ENCODE results near the gene PARD3B. TPM values are rescaled to one million over a fixed set of nuclear protein-coding genes. Genes with fewer than 3 reads are reported as not detected.

PARD3B gene
- total RNA-seq, 4 donors from 2014 or later: 32.6 to 65.7 (median 38.6) TPM

- Histone ChIP-seq H3K27me3 (no peaks in the 10 kb centered on the region), H3K36me3 (no peaks in the 10 kb centered on the region), H3K9me3 (no peaks in the 10 kb centered on the region), H3K4me1 (no peaks in the 10 kb centered on the region), H3K27ac (no peak overlapping the region), H3K4me3 (no peak overlapping the region)
- DNase-seq: no peak
- in situ Hi-C loops (cut with MboI; ENCODE audit: low pct_ligation_motif_present in 1 of 4, low pct_unique_long_range_greater_than_20kb in 1 of 4, low sequenced_read_pairs in 3 of 4): no loop called here
- 93% methylated on average over 1 of the region's 1 CpG; no CpG with 5 or more reads in 1 of the 2 donors for WGBS, 2 donors (ENCODE audit: low coverage in 1 of 2)
- TF ChIP-seq, protein P1, sequence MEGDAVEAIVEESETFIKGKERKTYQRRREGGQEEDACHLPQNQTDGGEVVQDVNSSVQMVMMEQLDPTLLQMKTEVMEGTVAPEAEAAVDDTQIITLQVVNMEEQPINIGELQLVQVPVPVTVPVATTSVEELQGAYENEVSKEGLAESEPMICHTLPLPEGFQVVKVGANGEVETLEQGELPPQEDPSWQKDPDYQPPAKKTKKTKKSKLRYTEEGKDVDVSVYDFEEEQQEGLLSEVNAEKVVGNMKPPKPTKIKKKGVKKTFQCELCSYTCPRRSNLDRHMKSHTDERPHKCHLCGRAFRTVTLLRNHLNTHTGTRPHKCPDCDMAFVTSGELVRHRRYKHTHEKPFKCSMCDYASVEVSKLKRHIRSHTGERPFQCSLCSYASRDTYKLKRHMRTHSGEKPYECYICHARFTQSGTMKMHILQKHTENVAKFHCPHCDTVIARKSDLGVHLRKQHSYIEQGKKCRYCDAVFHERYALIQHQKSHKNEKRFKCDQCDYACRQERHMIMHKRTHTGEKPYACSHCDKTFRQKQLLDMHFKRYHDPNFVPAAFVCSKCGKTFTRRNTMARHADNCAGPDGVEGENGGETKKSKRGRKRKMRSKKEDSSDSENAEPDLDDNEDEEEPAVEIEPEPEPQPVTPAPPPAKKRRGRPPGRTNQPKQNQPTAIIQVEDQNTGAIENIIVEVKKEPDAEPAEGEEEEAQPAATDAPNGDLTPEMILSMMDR (IDR thresholded peaks at IDR 0.05): no peak
- TF ChIP-seq POLR2A (IDR thresholded peaks at IDR 0.05) (no peak), EP300 (IDR thresholded peaks at IDR 0.05; ENCODE audit: low read depth) (no peak), POLR2AphosphoS5 (IDR thresholded peaks at IDR 0.05) (no peak)
- intact Hi-C loops (cut with DNase I; ENCODE audit: low total_unique reads): no loop called here
These were observed 745.0 kb downstream of the PARD3B start for GRCh38 chr2:205290299-205290698.

- Histone ChIP-seq H3K4me3 (no peak overlapping the region), H3K9me3 (no peaks in the 10 kb centered on the region), H3K27me3 (no peaks in the 10 kb centered on the region), H3K27ac (no peak overlapping the region), H3K36me3 (no peaks in the 10 kb centered on the region), H3K4me1 (peaks cover 0 to 2% (median 0%) of the 10 kb centered on the region in 4 donors)
- no peak for DNase-seq
- TF ChIP-seq, protein P1 (IDR thresholded peaks at IDR 0.05): no peak
- no peak for TF ChIP-seq POLR2A (IDR thresholded peaks at IDR 0.05)
- TF ChIP-seq EP300 (IDR thresholded peaks at IDR 0.05; ENCODE audit: low read depth): no peak
- no peak for TF ChIP-seq POLR2AphosphoS5 (IDR thresholded peaks at IDR 0.05)
- in situ Hi-C loops (cut with MboI; ENCODE audit: low pct_ligation_motif_present in 1 of 4, low pct_unique_long_range_greater_than_20kb in 1 of 4, low sequenced_read_pairs in 3 of 4): no loop called here
- intact Hi-C loops (cut with DNase I; ENCODE audit: low total_unique reads): no loop called here
- WGBS, 2 donors (ENCODE audit: low coverage in 1 of 2): 77 to 94% methylated on average over 1 of the region's 1 CpG
These were observed 747.5 kb downstream of the PARD3B start for GRCh38 chr2:205292665-205293295.

DNA sequence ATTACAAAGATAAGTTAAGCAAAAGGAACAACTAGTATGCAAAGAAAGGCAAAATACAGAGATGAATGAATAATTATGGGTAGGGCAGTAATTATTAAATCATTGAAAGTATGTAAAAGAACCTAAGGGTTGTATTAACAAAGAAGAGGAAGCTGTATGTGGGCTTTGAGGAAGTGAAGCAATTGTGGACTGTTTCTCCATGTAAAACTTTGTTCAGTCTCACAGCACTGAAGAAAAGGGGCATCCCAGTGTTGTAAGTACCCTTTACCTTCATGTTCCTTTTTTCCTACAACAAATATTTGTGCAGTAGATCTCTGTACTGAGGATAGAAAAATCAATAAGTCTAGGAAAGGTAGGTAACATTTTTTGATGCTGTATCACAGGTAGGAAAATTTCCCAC is 748.3 kb downstream of the PARD3B start:
- in situ Hi-C loops (cut with MboI; ENCODE audit: low pct_ligation_motif_present in 1 of 4, low pct_unique_long_range_greater_than_20kb in 1 of 4, low sequenced_read_pairs in 3 of 4) (no loop called here), intact Hi-C loops (cut with DNase I; ENCODE audit: low total_unique reads) (no loop called here)
- Histone ChIP-seq H3K4me1 (peaks cover 0 to 2% (median 0%) of the 10 kb centered on the region in 4 donors), H3K27ac (no peak overlapping the region), H3K4me3 (no peak overlapping the region), H3K9me3 (no peaks in the 10 kb centered on the region), H3K27me3 (no peaks in the 10 kb centered on the region), H3K36me3 (no peaks in the 10 kb centered on the region)
- DNase-seq: no peak
- TF ChIP-seq, protein P1 (IDR thresholded peaks at IDR 0.05): no peak
- TF ChIP-seq EP300 (IDR thresholded peaks at IDR 0.05; ENCODE audit: low read depth) (no peak), POLR2A (IDR thresholded peaks at IDR 0.05) (no peak), POLR2AphosphoS5 (IDR thresholded peaks at IDR 0.05) (no peak)

DNA sequence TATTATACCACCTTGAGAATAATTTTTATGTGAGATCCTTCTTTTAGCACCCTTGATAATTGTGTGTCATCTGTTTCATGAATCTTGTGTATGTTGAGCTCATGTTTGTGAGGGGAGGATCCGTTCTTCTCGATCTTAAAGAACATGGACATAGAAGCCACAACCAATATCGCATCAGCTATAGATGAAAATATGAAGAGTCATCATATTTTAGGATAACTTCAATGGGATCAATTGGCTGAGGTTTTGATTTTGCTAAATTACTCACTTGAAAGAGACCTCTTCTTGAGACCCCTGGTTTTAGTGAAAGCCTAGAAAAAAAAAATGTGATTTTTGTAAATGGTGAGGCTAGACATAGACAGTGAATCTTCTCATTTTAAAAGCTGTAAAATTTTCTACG is 751.7 kb downstream of the PARD3B start:
- Histone ChIP-seq H3K4me3 (no peak overlapping the region), H3K36me3 (no peaks in the 10 kb centered on the region), H3K27me3 (no peaks in the 10 kb centered on the region), H3K9me3 (no peaks in the 10 kb centered on the region), H3K4me1 (peaks cover 0 to 2% (median 0%) of the 10 kb centered on the region in 4 donors), H3K27ac (no peak overlapping the region)
- DNase-seq: no peak
- intact Hi-C loops (cut with DNase I; ENCODE audit: low total_unique reads) (no loop called here), in situ Hi-C loops (cut with MboI; ENCODE audit: low pct_ligation_motif_present in 1 of 4, low pct_unique_long_range_greater_than_20kb in 1 of 4, low sequenced_read_pairs in 3 of 4) (no loop called here)
- TF ChIP-seq POLR2A (IDR thresholded peaks at IDR 0.05) (no peak), EP300 (IDR thresholded peaks at IDR 0.05; ENCODE audit: low read depth) (no peak), POLR2AphosphoS5 (IDR thresholded peaks at IDR 0.05) (no peak)
- TF ChIP-seq, protein P1 (IDR thresholded peaks at IDR 0.05): no peak
- 90 to 94% methylated on average over 4 of the region's 4 CpGs for WGBS, 2 donors (ENCODE audit: low coverage in 1 of 2)

Measured in transverse colon (tissue), 4 donors.